ENCODE data around the gene TFDP1.

DNA sequence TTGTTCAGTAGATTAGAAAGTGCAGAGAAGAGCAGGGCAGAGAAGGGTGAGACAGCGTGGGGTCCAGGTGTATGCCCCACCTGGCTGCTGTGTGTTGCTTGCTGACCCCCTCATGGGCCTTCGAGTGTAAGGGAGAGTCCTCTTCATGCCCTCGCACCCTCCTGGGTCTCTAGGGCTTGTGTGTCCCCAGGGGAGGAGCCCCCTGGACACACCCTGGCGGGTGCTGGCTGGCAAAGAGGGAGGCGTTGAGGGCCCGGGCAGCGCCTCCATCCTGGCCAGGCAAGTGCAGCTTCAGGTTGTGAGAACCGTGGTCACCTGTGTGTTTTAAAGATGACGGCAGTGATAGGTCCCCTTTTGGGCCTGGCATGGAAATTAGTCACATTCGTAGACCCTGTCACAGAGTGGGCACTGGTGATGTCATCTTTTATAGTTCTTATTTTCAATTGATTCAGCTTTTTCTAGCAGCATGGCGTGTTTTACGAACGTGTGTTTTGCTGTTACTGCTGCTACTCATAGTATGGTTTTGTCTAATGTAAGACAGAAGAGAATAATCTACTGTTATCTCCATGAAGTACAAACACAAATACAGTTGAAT is 18.7 kb downstream of the TFDP1 start:
- TF ChIP-seq POLR2AphosphoS5 (IDR thresholded peaks at IDR 0.05) (no peak), CTCF (IDR thresholded peaks at IDR 0.05) (no peak), POLR2A (IDR thresholded peaks at IDR 0.05) (no peak)

Measured in breast epithelium (tissue), 3 donors.